ENCODE data around the gene ETNK1. TPM values are rescaled to one million over a fixed set of nuclear protein-coding genes. Genes with fewer than 3 reads are reported as not detected.

ETNK1 gene
- total and polyA plus RNA-seq, 3 donors from 2014 or later: 61.3 to 81.4 (median 66.7) TPM

GRCh38 chr12:22733756-22734155 lies 108.8 kb downstream of the ETNK1 start:
- DNase-seq: no peak
- H3K27me3 ChIP-seq: no peaks in the 10 kb centered on the region
- H3K36me3 ChIP-seq (ENCODE audit: low read depth, missing control alignments): no peaks in the 10 kb centered on the region
- H3K27ac ChIP-seq: no peak overlapping the region
- WGBS, 2 donors: 86 to 88% methylated on average over 7 of the region's 7 CpGs
- H3K4me1 ChIP-seq: no peaks in the 10 kb centered on the region
- no peaks in the 10 kb centered on the region for H3K9me3 ChIP-seq
- no peak for TF ChIP-seq POLR2A (IDR thresholded peaks at IDR 0.05)
- TF ChIP-seq, protein P1, sequence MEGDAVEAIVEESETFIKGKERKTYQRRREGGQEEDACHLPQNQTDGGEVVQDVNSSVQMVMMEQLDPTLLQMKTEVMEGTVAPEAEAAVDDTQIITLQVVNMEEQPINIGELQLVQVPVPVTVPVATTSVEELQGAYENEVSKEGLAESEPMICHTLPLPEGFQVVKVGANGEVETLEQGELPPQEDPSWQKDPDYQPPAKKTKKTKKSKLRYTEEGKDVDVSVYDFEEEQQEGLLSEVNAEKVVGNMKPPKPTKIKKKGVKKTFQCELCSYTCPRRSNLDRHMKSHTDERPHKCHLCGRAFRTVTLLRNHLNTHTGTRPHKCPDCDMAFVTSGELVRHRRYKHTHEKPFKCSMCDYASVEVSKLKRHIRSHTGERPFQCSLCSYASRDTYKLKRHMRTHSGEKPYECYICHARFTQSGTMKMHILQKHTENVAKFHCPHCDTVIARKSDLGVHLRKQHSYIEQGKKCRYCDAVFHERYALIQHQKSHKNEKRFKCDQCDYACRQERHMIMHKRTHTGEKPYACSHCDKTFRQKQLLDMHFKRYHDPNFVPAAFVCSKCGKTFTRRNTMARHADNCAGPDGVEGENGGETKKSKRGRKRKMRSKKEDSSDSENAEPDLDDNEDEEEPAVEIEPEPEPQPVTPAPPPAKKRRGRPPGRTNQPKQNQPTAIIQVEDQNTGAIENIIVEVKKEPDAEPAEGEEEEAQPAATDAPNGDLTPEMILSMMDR (IDR thresholded peaks at IDR 0.05): no peak
- intact Hi-C loops (cut with DNase I; ENCODE audit: low total_unique reads): no loop called here
- H3K4me3 ChIP-seq: no peak overlapping the region

- TF ChIP-seq, protein P1 (IDR thresholded peaks at IDR 0.05): no peak
- no peak for TF ChIP-seq POLR2A (IDR thresholded peaks at IDR 0.05)
- no peak overlapping the region for H3K4me3 ChIP-seq
- 72 to 77% methylated on average over 1 of the region's 1 CpG for WGBS, 2 donors
- DNase-seq: no peak
- intact Hi-C loops (cut with DNase I; ENCODE audit: low total_unique reads): no loop called here
- no peaks in the 10 kb centered on the region for H3K4me1 ChIP-seq
- H3K36me3 ChIP-seq (ENCODE audit: low read depth, missing control alignments): no peaks in the 10 kb centered on the region
- H3K27me3 ChIP-seq: no peaks in the 10 kb centered on the region
- no peaks in the 10 kb centered on the region for H3K9me3 ChIP-seq
- H3K27ac ChIP-seq: no peak overlapping the region
Measured at GRCh38 chr12:22738945-22739344, 114.0 kb downstream of the ETNK1 start.

Small RNA genes lying within 50 kb of the gene (small RNA-seq; reads per million reads assigned to genes)
- 0 reads per million in 2 donors for gene RPS27P22

Other genes with a start within 250 kb of the ETNK1 start
- 10 to 100 TPM; 42.7 to 58.3 TPM for gene C2CD5, start 80.6 kb upstream of the ETNK1 start, total RNA-seq
- 34.9 TPM for gene C2CD5, start 80.6 kb upstream of the ETNK1 start, polyA plus RNA-seq (ENCODE audit: insufficient read depth, low read depth, low replicate concordance)